ENCODE measurements around the gene OSBP2. TPM values are rescaled to one million over a fixed set of nuclear protein-coding genes. Genes with fewer than 3 reads are reported as not detected.

Gene OSBP2
- polyA plus RNA-seq, 3 donors from 2014 or later, result 0.19 to 2.4 (median 0.35) TPM

- no peaks in the 10 kb centered on the region for H3K4me1 Mint-ChIP-seq
- DNase-seq, result no peak
- no peaks in the 10 kb centered on the region for H3K9me3 Mint-ChIP-seq
- H3K4me3 Mint-ChIP-seq, result no peak overlapping the region
- peaks cover 0 to 5% (median 4%) of the 10 kb centered on the region in 3 donors for H3K27me3 Mint-ChIP-seq (ENCODE audit: low read depth in 3 of 3)
- H3K36me3 Mint-ChIP-seq, result no peaks in the 10 kb centered on the region
- no peak overlapping the region for H3K27ac Mint-ChIP-seq
Observed at GRCh38 chr22:30863081-30863833, 168.6 kb downstream of the OSBP2 start.

- Mint-ChIP-seq H3K4me3 (no peak overlapping the region), H3K27me3 (ENCODE audit: low read depth in 3 of 3) (peaks cover 0 to 5% (median 4%) of the 10 kb centered on the region in 3 donors), H3K9me3 (no peaks in the 10 kb centered on the region), H3K27ac (no peak overlapping the region), H3K4me1 (no peaks in the 10 kb centered on the region), H3K36me3 (no peaks in the 10 kb centered on the region)
- no peak for DNase-seq
Observed at GRCh38 chr22:30864441-30865420, 170.1 kb downstream of the OSBP2 start.

- Mint-ChIP-seq H3K36me3 (no peaks in the 10 kb centered on the region), H3K4me3 (no peak overlapping the region), H3K9me3 (no peaks in the 10 kb centered on the region), H3K4me1 (no peaks in the 10 kb centered on the region), H3K27me3 (ENCODE audit: low read depth in 3 of 3) (peaks cover 0 to 4% (median 3%) of the 10 kb centered on the region in 3 donors), H3K27ac (no peak overlapping the region)
- DNase-seq, result no peak
Observed at GRCh38 chr22:30865656-30866055, 171.0 kb downstream of the OSBP2 start.

- Mint-ChIP-seq H3K36me3 (no peaks in the 10 kb centered on the region), H3K4me3 (no peak overlapping the region), H3K27ac (no peak overlapping the region), H3K4me1 (no peaks in the 10 kb centered on the region), H3K27me3 (ENCODE audit: low read depth in 3 of 3) (peaks cover 0 to 4% (median 3%) of the 10 kb centered on the region in 3 donors), H3K9me3 (no peaks in the 10 kb centered on the region)
- no peak for DNase-seq
Observed at GRCh38 chr22:30866216-30866615, 171.5 kb downstream of the OSBP2 start.

GRCh38 chr22:30866811-30867271 lies 172.2 kb downstream of the OSBP2 start:
- Mint-ChIP-seq H3K36me3 (no peaks in the 10 kb centered on the region), H3K4me3 (no peak overlapping the region), H3K27ac (no peak overlapping the region), H3K4me1 (no peaks in the 10 kb centered on the region), H3K9me3 (no peaks in the 10 kb centered on the region), H3K27me3 (ENCODE audit: low read depth in 3 of 3) (peaks cover 0 to 3% (median 3%) of the 10 kb centered on the region in 3 donors)
- no peak for DNase-seq

GRCh38 chr22:30867746-30868662 lies 173.3 kb downstream of the OSBP2 start:
- no peak overlapping the region for H3K4me3 Mint-ChIP-seq
- DNase-seq, result no peak
- H3K27me3 Mint-ChIP-seq (ENCODE audit: low read depth in 3 of 3), result peaks cover 0 to 3% (median 1%) of the 10 kb centered on the region in 3 donors
- no peak overlapping the region for H3K27ac Mint-ChIP-seq
- H3K4me1 Mint-ChIP-seq, result no peaks in the 10 kb centered on the region
- H3K9me3 Mint-ChIP-seq, result no peaks in the 10 kb centered on the region
- H3K36me3 Mint-ChIP-seq, result no peaks in the 10 kb centered on the region

GRCh38 chr22:30868663-30869385 lies 174.2 kb downstream of the OSBP2 start:
- Mint-ChIP-seq H3K27me3 (ENCODE audit: low read depth in 3 of 3) (peaks cover 0 to 3% (median 1%) of the 10 kb centered on the region in 3 donors), H3K9me3 (no peaks in the 10 kb centered on the region), H3K4me1 (no peaks in the 10 kb centered on the region), H3K27ac (no peak overlapping the region), H3K36me3 (no peaks in the 10 kb centered on the region), H3K4me3 (no peak overlapping the region)
- DNase-seq, result no peak

GRCh38 chr22:30869667-30870395 lies 175.2 kb downstream of the OSBP2 start:
- Mint-ChIP-seq H3K4me3 (no peak overlapping the region), H3K9me3 (no peaks in the 10 kb centered on the region), H3K27me3 (ENCODE audit: low read depth in 3 of 3) (peaks cover 0 to 5% (median 1%) of the 10 kb centered on the region in 3 donors), H3K36me3 (no peaks in the 10 kb centered on the region), H3K27ac (no peak overlapping the region), H3K4me1 (no peaks in the 10 kb centered on the region)
- DNase-seq, result no peak

GRCh38 chr22:30870451-30871345 lies 176.0 kb downstream of the OSBP2 start:
- H3K9me3 Mint-ChIP-seq, result no peaks in the 10 kb centered on the region
- H3K36me3 Mint-ChIP-seq, result no peaks in the 10 kb centered on the region
- H3K27ac Mint-ChIP-seq, result no peak overlapping the region
- H3K4me3 Mint-ChIP-seq, result no peak overlapping the region
- DNase-seq, result no peak
- H3K4me1 Mint-ChIP-seq, result no peaks in the 10 kb centered on the region
- H3K27me3 Mint-ChIP-seq (ENCODE audit: low read depth in 3 of 3), result peaks cover 0 to 5% (median 1%) of the 10 kb centered on the region in 3 donors

- Mint-ChIP-seq H3K36me3 (no peaks in the 10 kb centered on the region), H3K27me3 (ENCODE audit: low read depth in 3 of 3) (peaks cover 0 to 2% (median 0%) of the 10 kb centered on the region in 3 donors), H3K4me1 (no peaks in the 10 kb centered on the region), H3K27ac (no peak overlapping the region), H3K9me3 (no peaks in the 10 kb centered on the region), H3K4me3 (no peak overlapping the region)
- DNase-seq, result no peak
Observed at GRCh38 chr22:30871391-30872284, 177.0 kb downstream of the OSBP2 start.

Measured in immature natural killer cell (primary cell).